ENCODE results near the gene RPL5.

Gene RPL5

GRCh38 chr1:92884195-92884594, 52.4 kb downstream of the RPL5 start:
- H3K4me3 ChIP-seq (ENCODE audit: low read depth, low read length): no peak overlapping the region

GRCh38 chr1:92886886-92887419, 55.1 kb downstream of the RPL5 start:
- H3K4me3 ChIP-seq (ENCODE audit: low read depth, low read length): no peak overlapping the region
- no peak for DNase-seq (ENCODE audit: low read depth)

More at GRCh38 chr1:92884195-92884594, 52.4 kb downstream of the RPL5 start:
- DNase-seq (ENCODE audit: low read depth): no peak

- DNase-seq (ENCODE audit: low read depth): no peak
- no peak overlapping the region for H3K4me3 ChIP-seq (ENCODE audit: low read depth, low read length)
Observed at GRCh38 chr1:92887465-92887864, 55.6 kb downstream of the RPL5 start.

All from skeletal muscle cell (primary cell).